Psoas muscle (tissue), 8 donors: Measurements from ENCODE around the gene TMEM204. TPM values are rescaled to one million over a fixed set of nuclear protein-coding genes. Genes with fewer than 3 reads are reported as not detected.
"Not testable (repeated sequence)": the region's sequence is repeated elsewhere in the genome, so short reads cannot be mapped to it uniquely, and the experiment has no call there.

Experiments
- ATAC-seq, 4 donors: fragments of 200-7000 bp; cut with Tn5 transposase; one replicate each; pipeline ENCODE4 v1.9.1; 2020; ENCODE audit warnings: moderate library complexity in 3 of 4, mild to moderate bottlenecking in 2 of 4
- DNase-seq, 2 donors: peaks; one replicate each; pipeline ENCODE4 v3.0.0-alpha.2; 2020
- H3K27ac ChIP-seq: fragments of 200-600 bp; one replicate; pipeline ENCODE4 v1.8.0; 2022
- H3K27me3 ChIP-seq, 3 donors: fragments of 200-600 bp in 1 of 3; one replicate each; pipeline versions ENCODE4 v1.6.1 to v1.8.0; 2013 to 2022; ENCODE audit warnings: low read length in 2 of 3, mild to moderate bottlenecking in 2 of 3, moderate library complexity in 1 of 3; ENCODE audit not compliant: insufficient read depth in 3 of 3
- H3K36me3 ChIP-seq, 2 donors: fragments of 200-600 bp in 1 of 2; one replicate each; pipeline versions ENCODE4 v1.6.1 to v1.8.0; 2013 to 2022; ENCODE audit warnings: low read depth in 1 of 2, mild to moderate bottlenecking in 1 of 2, moderate library complexity in 1 of 2; ENCODE audit not compliant: insufficient read depth in 1 of 2
- H3K4me1 ChIP-seq: fragments of 200-600 bp; one replicate; pipeline ENCODE4 v1.8.0; 2022
- H3K4me3 ChIP-seq: fragments of 200-600 bp; one replicate; pipeline ENCODE4 v1.8.0; 2022; ENCODE audit warnings: mild to moderate bottlenecking
- H3K9me3 ChIP-seq: fragments of 200-600 bp; one replicate; pipeline ENCODE4 v1.8.0; 2022
- CTCF ChIP-seq: fragments of 200-600 bp; IDR thresholded peaks from one replicate; pipeline ENCODE4 v1.8.0; 2022; ENCODE audit warnings: antibody characterized with exemption
- WGBS, 3 donors: extraction: QIAGEN DNeasy Blood & Tissue Kit; methylation state at CpG; one replicate each; pipeline versions ENCODE4 v1.1.6 to v1.1.7; 2013; 5-methylcytosine and 5-hydroxymethylcytosine counted together
- intact Hi-C, 2 donors: fragments of 100-400 bp; cut with DNase I; formaldehyde crosslinking; loops; one replicate each; pipeline versions ENCODE4 v1.11.0 to v1.14.2; 2022
- polyA plus RNA-seq, 3 donors: library from polyadenylated mRNA; stranded (reverse); fragments of 200-250 nt; gene quantifications; one replicate each; pipeline ENCODE4 v1.2.3, GENCODE V29; 2013
- total RNA-seq, 4 donors: library from RNA; stranded (reverse); fragmentation: NEBNext Ultra II Directional in 2 of 4; extraction: Animal tissue kit (Norgen Biotek cat#: 25700) in 2 of 4; gene quantifications; one replicate each; pipeline versions ENCODE4 v1.2.1 to v1.2.4, GENCODE V29; 2021 to 2023
- donor health status: healthy with polysubstance abuse.
- donor health status: DM: no; HTN: no; CAD: no; lungs with moderate emphysema.
- donor health status: Bipolar disorder and iron deficiency.
- donor health status: healthy.
- donor health status: DM: yes; HTN: yes; CAD: no.
- donor health status: DM: no; HTN: no; CAD: no.
- donor health status: DM: no; HTN: no; CAD: no.
- donor health status: DM: yes; HTN: yes; CAD: no.

Gene TMEM204
- total and polyA plus RNA-seq, 7 donors: 7.5 to 22.3 (median 11.8) TPM

- intact Hi-C loops: no loop called here
- 94 to 98% (median 97%) methylated on average over 23 of the region's 23 CpGs for WGBS, 3 donors
- H3K36me3 ChIP-seq: peaks cover 0 to 32% of the 10 kb centered on the region in 2 donors
Observed at GRCh38 chr16:1590930-1591705, 57.7 kb downstream of the TMEM204 start.

GRCh38 chr16:1592446-1592845, 59.0 kb downstream of the TMEM204 start:
- no peak overlapping the region for H3K4me3 ChIP-seq
- 51 to 67% (median 60%) methylated on average over 16 of the region's 16 CpGs for WGBS, 3 donors
- no peak overlapping the region for H3K27ac ChIP-seq
- ATAC-seq: no peak
- no peaks in the 10 kb centered on the region for H3K9me3 ChIP-seq
- DNase-seq: no peak
- intact Hi-C loops: no loop called here
- no peaks in the 10 kb centered on the region for H3K4me1 ChIP-seq
- no peak for TF ChIP-seq CTCF
- H3K27me3 ChIP-seq: no peaks in the 10 kb centered on the region
- H3K36me3 ChIP-seq: peaks cover 0 to 26% of the 10 kb centered on the region in 2 donors

More at GRCh38 chr16:1590930-1591705, 57.7 kb downstream of the TMEM204 start:
- Histone ChIP-seq H3K4me1 (no peaks in the 10 kb centered on the region), H3K27ac (no peak overlapping the region), H3K4me3 (no peak overlapping the region), H3K9me3 (no peaks in the 10 kb centered on the region), H3K27me3 (no peaks in the 10 kb centered on the region)
- TF ChIP-seq CTCF: no peak
- DNase-seq: no peak
- ATAC-seq: no peak

GRCh38 chr16:1595511-1595910, 62.0 kb downstream of the TMEM204 start:
- H3K4me1 ChIP-seq, ATAC-seq, H3K27ac ChIP-seq, DNase-seq, H3K4me3 ChIP-seq, intact Hi-C loops, H3K27me3 ChIP-seq, H3K9me3 ChIP-seq: not testable (repeated sequence)
- peaks cover 0 to 10% of the 10 kb centered on the region in 2 donors for H3K36me3 ChIP-seq
- WGBS, 3 donors: 89 to 92% (median 90%) methylated on average over 5 of the region's 5 CpGs

GRCh38 chr16:1596516-1596915, 63.0 kb downstream of the TMEM204 start:
- no peak for ATAC-seq
- no peaks in the 10 kb centered on the region for H3K9me3 ChIP-seq
- no peak for TF ChIP-seq CTCF
- H3K4me3 ChIP-seq: no peak overlapping the region
- peaks cover 0 to 20% of the 10 kb centered on the region in 2 donors for H3K36me3 ChIP-seq
- intact Hi-C loops: no loop called here
- WGBS, 3 donors: 89 to 91% (median 90%) methylated on average over 12 of the region's 12 CpGs
- no peaks in the 10 kb centered on the region for H3K27me3 ChIP-seq
- no peak for DNase-seq
- H3K4me1 ChIP-seq: no peaks in the 10 kb centered on the region
- no peak overlapping the region for H3K27ac ChIP-seq

- ATAC-seq (no peak), DNase-seq (no peak)
- Histone ChIP-seq H3K36me3 (peaks cover 0 to 21% of the 10 kb centered on the region in 2 donors), H3K9me3 (no peaks in the 10 kb centered on the region), H3K27me3 (no peaks in the 10 kb centered on the region), H3K4me1 (no peaks in the 10 kb centered on the region), H3K27ac (no peak overlapping the region), H3K4me3 (no peak overlapping the region)
- intact Hi-C loops: no loop called here
- TF ChIP-seq CTCF: no peak
- WGBS, 3 donors: 85 to 89% (median 86%) methylated on average over 13 of the region's 13 CpGs
Observed at GRCh38 chr16:1597154-1597553, 63.7 kb downstream of the TMEM204 start.
